OCI-LY1 (cell line): ENCODE measurements around the gene MED13L.

Experiments
- H2AFZ ChIP-seq: fragments of 200-600 bp; sonication (generic), shearing (Covaris generic); 2 replicates; pipeline ENCODE4 v1.6.0; 2014; ENCODE audit warnings: antibody characterized with exemption, mild to moderate bottlenecking, low read length
- H3F3A ChIP-seq: fragments of 200-600 bp; sonication (generic), shearing (Covaris generic); 2 replicates; pipeline ENCODE4 v1.6.0; 2014; ENCODE audit warnings: mild to moderate bottlenecking, antibody characterized with exemption, low read length, moderate library complexity; ENCODE audit not compliant: insufficient read depth
- H3K27ac ChIP-seq: fragments of 200-600 bp; sonication (generic); 2 replicates; pipeline ENCODE4 v1.5.1; 2014; ENCODE audit warnings: low read length, mixed run types, mild to moderate bottlenecking, low read depth; ENCODE audit not compliant: poor library complexity, severe bottlenecking
- H3K27me3 ChIP-seq: fragments of 200-600 bp; sonication (generic); 2 replicates; pipeline ENCODE4 v1.6.0; 2014; ENCODE audit warnings: antibody characterized with exemption, mild to moderate bottlenecking, low read length, moderate library complexity; ENCODE audit not compliant: insufficient read depth
- H3K36me3 ChIP-seq: fragments of 200-600 bp; sonication (generic); 2 replicates; pipeline ENCODE4 v1.6.1; 2014; ENCODE audit warnings: mild to moderate bottlenecking, antibody characterized with exemption, low read length, moderate library complexity, mixed read lengths; ENCODE audit not compliant: insufficient read depth
- H3K4me1 ChIP-seq: fragments of 200-600 bp; sonication (generic); 2 replicates; pipeline ENCODE4 v1.5.1; 2014; ENCODE audit warnings: mild to moderate bottlenecking, low read length, moderate library complexity; ENCODE audit not compliant: insufficient read depth, severe bottlenecking
- H3K4me2 ChIP-seq: fragments of 200-600 bp; sonication (generic), shearing (Covaris generic); 2 replicates; pipeline ENCODE4 v1.6.1; 2014; ENCODE audit warnings: low read length
- H3K4me3 ChIP-seq: fragments of 200-600 bp; sonication (generic); 2 replicates; pipeline ENCODE4 v1.5.1; 2014; ENCODE audit warnings: low read length, low read depth, mild to moderate bottlenecking, mixed read lengths; ENCODE audit not compliant: poor library complexity, severe bottlenecking
- H3K79me2 ChIP-seq: fragments of 200-600 bp; shearing (Covaris generic); 2 replicates; pipeline ENCODE4 v1.6.1; 2016; ENCODE audit warnings: mixed run types, low read length, mixed read lengths; ENCODE audit not compliant: insufficient read depth
- H3K9ac ChIP-seq: fragments of 200-600 bp; sonication (generic), shearing (Covaris generic); 2 replicates; pipeline ENCODE4 v1.6.1; 2014; ENCODE audit warnings: mild to moderate bottlenecking, low read length, mixed read lengths
- H3K9me2 ChIP-seq: fragments of 200-600 bp; sonication (generic), shearing (Covaris generic); 2 replicates; pipeline ENCODE4 v1.6.1; 2014; ENCODE audit warnings: low read depth, mild to moderate bottlenecking, low read length, mixed read lengths
- H3K9me3 ChIP-seq: fragments of 200-600 bp; shearing (Covaris generic); 2 replicates; pipeline ENCODE4 v1.6.1; 2014; ENCODE audit warnings: low read length, mixed read lengths
- H4K20me1 ChIP-seq: fragments of 200-600 bp; sonication (generic), shearing (Covaris generic); 2 replicates; pipeline ENCODE4 v1.6.0; 2016; ENCODE audit warnings: mild to moderate bottlenecking, low read length; ENCODE audit not compliant: insufficient read depth
- CTCF ChIP-seq: fragments of 200-600 bp; sonication (generic), shearing (Covaris generic); IDR thresholded peaks from 2 replicates; pipeline ENCODE4 v1.5.1; 2017; ENCODE audit warnings: mild to moderate bottlenecking, antibody characterized with exemption, low read length, moderate library complexity, mixed read lengths
- EZH2 ChIP-seq: fragments of 200-600 bp; sonication (generic), shearing (Covaris generic); IDR thresholded peaks from 2 replicates; pipeline ENCODE4 v1.8.0; 2017; ENCODE audit warnings: borderline replicate concordance, mixed run types, mild to moderate bottlenecking, antibody characterized with exemption, low read length, moderate library complexity, mixed read lengths

The MED13L gene

GRCh38 chr12:116069943-116070342, 207.6 kb downstream of the MED13L start:
- H3K9me3 ChIP-seq: no peaks in the 10 kb centered on the region
- peaks cover 14% of the 10 kb centered on the region for H3K4me1 ChIP-seq
- H3K4me3 ChIP-seq: no peak overlapping the region
- no peak overlapping the region for H3K9ac ChIP-seq
- H3K27me3 ChIP-seq: no peaks in the 10 kb centered on the region
- no peak overlapping the region for H3K4me2 ChIP-seq
- no peaks in the 10 kb centered on the region for H3K9me2 ChIP-seq
- TF ChIP-seq CTCF (no peak), EZH2 (no peak)
- H4K20me1 ChIP-seq: no peaks in the 10 kb centered on the region
- no peak overlapping the region for H2AFZ ChIP-seq
- H3F3A ChIP-seq: no peaks in the 10 kb centered on the region
- no peak overlapping the region for H3K27ac ChIP-seq
- H3K36me3 ChIP-seq: no peaks in the 10 kb centered on the region
- H3K79me2 ChIP-seq: no peaks in the 10 kb centered on the region

- Histone ChIP-seq H3K9me2 (no peaks in the 10 kb centered on the region), H2AFZ (no peak overlapping the region), H3K27ac (no peak overlapping the region), H3K4me2 (no peak overlapping the region), H3K4me1 (peaks cover 14% of the 10 kb centered on the region), H3K27me3 (no peaks in the 10 kb centered on the region), H3K79me2 (no peaks in the 10 kb centered on the region), H3K9ac (no peak overlapping the region), H3F3A (no peaks in the 10 kb centered on the region), H3K36me3 (no peaks in the 10 kb centered on the region), H3K4me3 (no peak overlapping the region), H4K20me1 (no peaks in the 10 kb centered on the region), H3K9me3 (no peaks in the 10 kb centered on the region)
- no peak for TF ChIP-seq EZH2
- TF ChIP-seq CTCF: no peak
Measured at GRCh38 chr12:116068853-116069252, 208.6 kb downstream of the MED13L start.

DNA sequence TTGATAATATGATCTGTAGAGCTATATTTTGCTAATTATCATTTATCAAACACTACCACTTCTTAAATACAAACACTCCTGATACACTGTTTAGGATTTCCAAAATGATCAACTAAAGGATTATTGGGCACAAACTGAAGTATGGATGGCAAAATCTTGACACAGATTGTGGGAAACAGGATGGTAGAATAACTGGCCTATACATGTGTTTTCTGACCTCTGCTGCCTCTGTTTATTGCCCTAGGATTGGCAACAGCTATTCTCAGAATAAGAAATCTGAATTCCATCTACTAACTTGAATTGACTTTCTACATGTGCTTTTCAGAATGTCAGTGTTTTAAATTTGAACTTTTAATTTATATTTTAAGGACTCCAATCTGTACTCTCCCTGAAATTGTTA, 209.1 kb downstream of the MED13L start:
- no peak for TF ChIP-seq CTCF
- no peak for TF ChIP-seq EZH2
- no peaks in the 10 kb centered on the region for H3K9me3 ChIP-seq
- H3K4me1 ChIP-seq: peaks cover 14% of the 10 kb centered on the region
- H3K79me2 ChIP-seq: no peaks in the 10 kb centered on the region
- H3K27ac ChIP-seq: no peak overlapping the region
- no peaks in the 10 kb centered on the region for H4K20me1 ChIP-seq
- no peaks in the 10 kb centered on the region for H3K27me3 ChIP-seq
- no peak overlapping the region for H3K4me3 ChIP-seq
- H2AFZ ChIP-seq: no peak overlapping the region
- no peaks in the 10 kb centered on the region for H3K9me2 ChIP-seq
- H3K36me3 ChIP-seq: no peaks in the 10 kb centered on the region
- H3F3A ChIP-seq: no peaks in the 10 kb centered on the region
- H3K4me2 ChIP-seq: no peak overlapping the region
- no peak overlapping the region for H3K9ac ChIP-seq
